Fibroblast of lung (primary cell): Measurements from ENCODE around the gene CTNS.

ENCODE experiments used
- CTCF ChIP-seq, 2 donors: IDR thresholded peaks in 1 of 2; conservative IDR thresholded peaks in 1 of 2; 1 replicate in 1 of 2; 2 replicates in 1 of 2; pipeline ENCODE4 v1.5.1; 2011 to 2012; ENCODE audit warnings: low read length in 2 of 2, control low read depth in 1 of 2, inconsistent platforms in 1 of 2, low read depth in 1 of 2, mild to moderate bottlenecking in 1 of 2
- EZH2 ChIP-seq: IDR thresholded peaks from 2 replicates; pipeline ENCODE4 v1.5.1; 2012; ENCODE audit warnings: low read length, control low read depth, mild to moderate bottlenecking; ENCODE audit errors: missing control alignments

- TF ChIP-seq CTCF (conservative IDR thresholded peaks at IDR 0.05 in 1 of 2, IDR thresholded peaks at IDR 0.05 in 1 of 2; ENCODE audit: low read depth in 1 of 2, low read length in 2 of 2) (no peak), EZH2 (no peak)
These were observed 32.7 kb upstream of the CTNS start for GRCh38 chr17:3603870-3604259.
